DMS53 treated with DMSO at 0.1 percent for 48 hours (cell line): ENCODE results near the gene NOXA1.
"Not testable (repeated sequence)": the region's sequence is repeated elsewhere in the genome, so short reads cannot be mapped to it uniquely, and the experiment has no call there.

ENCODE experiments used
- DNase-seq: peaks from one replicate; lab custom pipeline; 2025; ENCODE audit not compliant: unreplicated experiment; lab: John Stamatoyannopoulos, UW

Gene NOXA1

GRCh38 chr9:137462986-137463930 is 40.1 kb downstream of the NOXA1 start:
- no peak for DNase-seq

- DNase-seq = no peak
Measured at GRCh38 chr9:137463931-137464290, 40.7 kb downstream of the NOXA1 start.

DNA sequence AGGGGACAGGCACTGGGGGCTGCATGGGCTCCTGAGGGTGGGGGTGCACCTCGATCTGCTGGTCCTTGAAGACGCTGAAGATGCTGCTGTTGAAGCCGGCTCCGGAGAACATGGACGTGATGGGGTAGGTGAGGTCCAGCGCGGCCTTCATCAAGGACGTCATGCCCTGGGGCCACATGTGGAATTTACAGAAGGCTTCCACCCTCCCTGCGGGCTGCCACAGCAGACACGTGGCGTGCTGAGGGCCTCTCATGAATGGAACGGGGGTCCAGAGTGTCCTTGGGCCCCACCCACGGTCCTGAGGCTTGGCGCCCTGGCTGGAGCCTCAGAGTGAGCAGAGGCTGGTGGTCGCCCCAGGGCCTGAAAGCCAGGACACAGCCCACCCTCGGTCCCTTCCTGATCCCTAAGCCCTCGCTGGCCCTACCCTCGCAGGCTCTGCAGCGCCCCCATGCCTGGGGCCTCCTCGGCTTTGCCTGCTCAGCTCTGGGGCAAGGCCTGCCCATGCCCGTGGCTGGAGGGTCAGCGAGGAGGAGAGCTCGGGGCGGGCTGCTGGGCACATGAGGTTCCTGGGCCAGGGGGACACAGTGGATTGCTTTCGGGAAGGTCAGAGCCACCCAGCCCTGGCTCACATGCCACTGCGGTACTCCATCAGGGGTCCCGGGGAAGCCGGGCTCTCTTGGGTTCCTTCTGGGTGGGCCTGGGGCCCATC is 41.3 kb downstream of the NOXA1 start:
- no peak for DNase-seq

DNA sequence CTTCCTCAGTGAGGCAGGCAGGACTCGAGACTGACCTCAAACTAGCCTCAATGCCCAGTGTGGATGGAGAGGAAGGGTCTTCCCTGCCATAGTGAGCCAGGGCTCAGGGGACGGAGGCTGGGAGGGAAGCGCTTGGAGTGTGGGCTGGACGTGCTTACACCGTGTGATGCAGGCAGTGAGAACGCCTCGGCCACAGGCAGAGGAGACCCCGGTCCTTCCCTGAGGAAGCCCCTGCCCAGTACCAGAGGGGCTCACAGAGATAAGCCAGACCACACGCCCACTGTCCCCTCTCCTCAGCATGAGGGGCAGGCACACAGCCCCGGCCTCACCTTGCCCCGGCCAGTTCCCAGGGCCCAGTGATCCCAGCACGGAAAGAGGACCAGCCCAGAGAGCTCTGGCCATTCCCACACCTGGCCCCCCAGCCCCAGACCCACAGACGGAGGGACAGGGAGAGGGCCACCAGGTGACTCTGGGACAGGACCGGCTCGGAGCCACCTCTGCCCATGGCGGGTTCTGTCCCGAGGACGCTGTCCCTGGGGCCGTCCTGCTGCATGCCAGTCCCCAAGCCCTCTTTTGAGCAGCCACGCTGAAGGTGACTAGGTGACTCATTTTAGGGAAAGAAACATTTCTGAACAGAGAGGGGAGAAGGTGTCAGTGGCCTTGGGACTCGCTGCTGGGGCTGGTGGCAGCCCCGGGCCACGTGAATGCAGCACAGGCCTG is 42.0 kb downstream of the NOXA1 start:
- no peak for DNase-seq

GRCh38 chr9:137465720-137466388 is 42.7 kb downstream of the NOXA1 start:
- DNase-seq = no peak

DNA sequence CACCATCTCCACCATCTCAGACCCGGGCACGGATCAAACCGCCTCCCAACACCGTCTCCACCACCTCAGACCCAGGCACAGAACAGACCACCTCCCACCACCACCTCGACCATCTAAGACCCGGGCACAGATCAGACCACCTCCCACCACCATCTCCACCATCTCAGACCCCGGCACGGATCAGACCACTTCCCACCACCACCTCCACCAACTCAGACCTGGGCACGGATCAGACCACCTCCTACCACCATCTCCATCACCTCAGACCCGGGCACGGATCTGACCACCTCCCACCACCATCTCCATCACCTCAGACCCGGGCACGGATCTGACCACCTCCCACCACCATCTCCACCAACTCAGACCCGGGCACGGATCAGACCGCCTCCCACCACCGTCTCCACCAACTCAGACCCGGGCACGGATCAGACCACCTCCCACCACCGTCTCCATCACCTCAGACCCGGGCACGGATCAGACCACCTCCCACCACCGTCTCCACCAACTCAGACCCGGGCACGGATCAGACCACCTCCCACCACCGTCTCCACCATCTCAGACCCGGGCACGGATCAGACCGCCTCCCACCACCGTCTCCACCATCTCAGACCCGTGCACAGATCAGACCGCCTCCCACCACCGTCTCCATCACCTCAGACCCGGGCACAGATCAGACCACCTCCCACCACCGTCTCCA is 43.3 kb downstream of the NOXA1 start:
- not testable (repeated sequence) for DNase-seq

DNA sequence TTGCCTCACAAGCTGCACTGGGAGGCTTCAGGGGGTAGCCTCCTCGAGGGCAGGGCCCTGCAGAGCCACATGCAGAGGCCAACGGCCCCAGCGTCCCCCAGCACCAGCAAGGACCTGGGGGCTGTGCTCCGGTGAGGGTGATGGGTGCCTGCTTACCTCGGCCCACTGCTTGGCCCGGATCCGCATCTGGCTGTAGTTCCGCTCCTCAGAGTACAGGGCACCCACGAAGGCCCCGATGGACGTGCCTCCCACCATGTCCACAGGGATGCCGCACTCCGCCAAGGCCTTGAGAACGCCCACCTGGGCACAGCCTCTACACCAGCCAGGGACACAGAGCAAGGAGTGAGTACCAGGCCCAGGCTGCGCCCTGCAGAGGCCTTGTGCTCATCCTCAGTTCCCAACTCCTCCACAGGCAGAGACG is 44.0 kb downstream of the NOXA1 start:
- no peak for DNase-seq

DNA sequence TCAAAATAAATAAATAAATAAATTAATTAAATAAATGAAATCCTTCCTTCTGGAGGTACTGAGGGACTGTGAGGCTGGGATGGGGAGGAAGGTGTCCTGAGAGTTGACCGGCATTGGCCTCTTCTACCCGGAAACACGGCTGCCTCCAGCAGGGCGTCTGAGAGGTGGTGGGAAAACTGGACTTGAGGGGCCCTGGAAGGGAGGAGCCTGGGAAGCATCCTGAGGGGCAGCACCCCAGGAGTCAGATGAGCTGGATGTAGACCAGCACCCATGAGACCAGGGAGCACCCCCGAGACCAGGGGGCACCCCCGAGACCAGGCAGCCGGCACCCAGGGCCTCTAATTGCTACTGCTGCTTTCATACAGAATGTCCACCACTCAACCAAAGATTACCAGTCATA is 44.7 kb downstream of the NOXA1 start:
- no peak for DNase-seq

DNA sequence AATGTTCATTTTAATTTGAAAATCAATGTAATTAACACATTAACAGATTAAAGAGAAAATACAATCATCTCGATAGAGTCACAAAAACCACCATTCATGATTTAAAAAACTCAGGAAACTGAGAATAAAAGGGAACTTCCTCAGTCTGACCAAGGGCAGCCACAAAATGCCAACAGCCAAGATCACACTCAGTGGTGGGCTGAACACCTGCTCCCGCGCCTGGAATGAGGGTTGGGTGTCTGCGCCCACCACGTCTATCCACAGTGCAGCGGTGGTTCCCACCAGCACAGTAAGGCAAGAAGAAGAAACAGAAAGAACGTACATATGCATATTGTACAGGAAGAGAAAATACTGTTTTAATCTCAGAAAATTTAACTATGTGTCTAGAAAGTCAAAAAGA is 47.6 kb downstream of the NOXA1 start:
- DNase-seq = no peak

- no peak for DNase-seq
Measured at GRCh38 chr9:137474271-137474670, 51.1 kb downstream of the NOXA1 start.

DNA sequence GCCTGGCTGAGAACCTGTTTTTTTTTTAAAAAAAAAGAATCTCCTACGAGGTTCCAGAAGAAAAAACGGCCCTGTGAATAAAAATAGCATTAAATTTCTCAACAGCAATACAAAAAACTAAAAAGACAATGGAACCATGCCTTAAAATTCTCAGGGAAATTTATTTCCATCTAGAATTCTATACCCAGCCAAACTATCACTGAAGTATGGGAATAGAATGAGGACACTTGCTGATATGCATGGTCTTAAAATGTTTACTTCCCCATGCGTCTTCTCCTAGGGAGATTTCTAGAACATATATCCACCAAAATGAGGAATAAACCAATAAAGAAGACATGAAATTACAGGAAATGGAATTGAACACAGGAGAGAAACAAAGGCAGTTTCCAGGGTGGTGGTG is 52.5 kb downstream of the NOXA1 start:
- DNase-seq = no peak

DNA sequence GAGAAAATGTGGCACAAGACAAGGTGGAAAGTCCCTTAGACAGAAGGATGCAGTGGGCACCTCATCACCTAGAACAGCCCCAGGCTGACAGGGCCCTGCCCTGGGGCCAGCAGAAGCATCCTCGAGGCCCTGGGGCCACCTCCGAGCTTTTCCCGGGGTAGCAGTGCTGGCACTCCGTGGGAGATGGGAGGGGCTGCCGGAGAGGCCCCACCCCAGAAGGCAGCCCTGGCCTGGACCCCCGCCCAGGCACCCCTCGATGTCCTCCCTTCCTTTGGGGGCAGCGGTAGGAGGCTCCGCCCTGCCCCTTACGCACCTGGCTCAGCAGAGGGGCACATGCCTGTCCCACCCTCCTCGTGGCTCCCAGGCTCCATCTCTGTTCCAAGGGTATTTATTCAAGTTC is 53.7 kb downstream of the NOXA1 start:
- no peak for DNase-seq

DNA sequence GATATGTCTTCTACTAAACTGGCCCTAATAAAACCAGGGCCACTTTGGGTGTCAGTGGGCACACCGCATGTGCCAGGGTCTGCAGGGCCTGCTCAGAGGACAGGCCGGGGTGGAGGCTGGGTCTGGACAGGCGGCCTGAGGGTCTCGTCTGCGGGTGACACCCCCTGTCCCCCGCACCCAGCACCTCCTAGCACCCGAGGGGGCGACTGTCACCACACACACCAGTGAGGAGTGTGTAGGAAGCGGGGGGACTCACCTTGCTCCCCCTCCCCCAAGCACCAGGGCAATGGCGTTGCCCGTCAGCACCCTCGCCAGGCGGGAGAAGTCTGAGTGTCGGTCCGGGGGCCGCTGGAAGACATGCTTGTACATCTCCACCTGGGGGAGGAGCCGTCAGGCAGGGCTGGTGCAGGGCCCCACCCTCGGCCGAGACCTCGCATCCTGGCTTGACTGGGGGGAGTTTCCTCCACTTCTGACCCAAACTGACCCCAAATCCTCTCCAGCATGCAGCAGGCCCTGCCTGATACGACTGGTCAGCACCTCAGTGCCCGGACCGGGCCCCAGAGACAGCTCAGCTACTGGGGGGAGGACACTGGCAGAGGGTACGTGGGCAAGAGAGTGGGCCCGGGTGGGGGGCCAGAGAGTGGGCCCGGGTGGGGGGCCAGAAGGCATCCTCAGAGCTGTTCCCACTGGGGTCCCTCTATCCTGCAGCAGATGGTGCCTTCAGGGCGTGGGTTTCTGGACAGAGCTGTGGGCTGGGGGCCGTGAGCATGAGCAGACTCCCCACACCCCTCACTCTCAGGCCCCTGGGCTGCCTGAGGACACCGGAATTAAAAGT is 54.8 kb downstream of the NOXA1 start:
- no peak for DNase-seq

- no peak for DNase-seq
Measured at GRCh38 chr9:137478613-137478961, 55.4 kb downstream of the NOXA1 start.

DNA sequence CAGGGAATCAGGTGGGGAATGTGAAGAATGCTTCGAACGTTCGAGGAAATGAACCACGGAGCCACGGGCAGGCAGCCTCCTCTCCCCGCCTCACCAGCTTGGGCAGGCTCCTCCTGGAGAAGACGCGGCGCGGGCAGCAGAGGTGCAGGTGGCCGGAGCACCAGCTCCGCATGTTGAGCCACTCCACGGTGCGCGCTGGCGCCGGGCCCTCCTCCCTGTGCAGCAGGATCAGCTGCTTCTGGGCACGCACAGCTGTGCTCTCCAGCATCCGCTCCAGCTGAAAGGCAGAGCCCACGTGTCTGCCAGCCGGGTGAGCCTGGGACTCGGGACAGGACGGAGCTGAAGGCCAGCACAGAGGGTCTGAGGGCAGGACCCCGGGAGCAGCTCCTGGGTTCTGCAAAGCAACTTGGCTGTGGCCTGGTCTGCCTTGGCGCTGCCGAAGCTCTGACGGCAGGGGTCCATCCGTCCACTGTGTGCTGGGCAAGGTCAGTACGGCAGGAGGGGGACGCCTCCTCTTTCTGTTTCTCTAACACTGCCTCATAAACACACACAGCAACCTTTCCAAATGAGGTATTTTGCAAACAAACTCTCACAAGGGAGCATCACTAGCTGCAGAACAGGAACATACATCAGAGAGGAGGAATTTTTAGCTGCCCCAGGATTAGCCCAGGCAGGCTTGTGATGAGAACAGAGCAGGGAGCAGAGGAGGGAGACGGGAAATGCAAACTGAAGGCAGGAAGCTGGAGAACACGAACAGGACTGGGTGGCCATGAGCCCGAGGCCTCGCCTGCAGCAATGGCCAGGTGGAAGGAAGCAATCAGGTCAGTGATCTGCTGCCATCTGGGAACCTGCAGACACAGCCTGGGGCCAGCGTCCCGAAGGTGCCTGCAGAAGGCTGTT is 56.0 kb downstream of the NOXA1 start:
- DNase-seq = peak; percentile 60

DNA sequence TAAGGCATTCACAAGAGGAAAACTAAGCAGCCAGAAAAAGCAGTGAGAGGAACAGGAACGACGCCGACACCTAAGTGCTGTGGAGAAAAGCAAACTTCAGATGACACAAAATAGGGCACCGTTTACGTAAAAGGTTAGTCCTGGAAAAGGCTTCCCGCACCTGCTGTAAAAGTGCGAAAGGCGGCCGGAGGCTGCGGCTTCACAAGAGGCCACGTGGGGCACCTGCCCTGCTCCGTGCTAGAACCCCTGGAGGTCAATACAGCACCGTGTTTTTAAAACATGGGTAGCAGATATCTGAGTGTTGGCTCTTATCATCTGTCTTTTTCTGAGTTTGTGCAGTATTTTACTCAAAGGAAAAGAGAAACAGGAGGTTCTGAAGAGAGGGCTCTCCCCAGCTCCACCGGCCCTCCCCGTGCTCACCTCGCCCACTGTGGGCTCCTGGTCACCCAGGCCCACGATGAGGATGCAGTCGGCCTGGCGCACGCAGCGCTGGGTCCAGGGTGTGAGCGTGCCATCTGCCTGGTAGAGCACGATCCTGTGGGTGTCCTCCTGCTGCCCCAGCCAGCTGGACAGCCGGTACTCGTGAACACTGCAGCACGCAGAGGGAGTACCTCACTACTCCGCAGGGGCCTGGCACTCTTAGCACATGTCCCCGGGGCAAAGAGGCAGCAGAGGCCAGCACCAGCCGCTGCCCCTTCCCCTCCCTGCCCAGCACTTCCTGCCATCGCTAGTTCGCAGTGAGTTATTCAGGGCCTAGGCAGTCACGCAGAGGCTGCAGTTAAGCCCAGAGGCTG is 56.9 kb downstream of the NOXA1 start:
- no peak for DNase-seq

DNA sequence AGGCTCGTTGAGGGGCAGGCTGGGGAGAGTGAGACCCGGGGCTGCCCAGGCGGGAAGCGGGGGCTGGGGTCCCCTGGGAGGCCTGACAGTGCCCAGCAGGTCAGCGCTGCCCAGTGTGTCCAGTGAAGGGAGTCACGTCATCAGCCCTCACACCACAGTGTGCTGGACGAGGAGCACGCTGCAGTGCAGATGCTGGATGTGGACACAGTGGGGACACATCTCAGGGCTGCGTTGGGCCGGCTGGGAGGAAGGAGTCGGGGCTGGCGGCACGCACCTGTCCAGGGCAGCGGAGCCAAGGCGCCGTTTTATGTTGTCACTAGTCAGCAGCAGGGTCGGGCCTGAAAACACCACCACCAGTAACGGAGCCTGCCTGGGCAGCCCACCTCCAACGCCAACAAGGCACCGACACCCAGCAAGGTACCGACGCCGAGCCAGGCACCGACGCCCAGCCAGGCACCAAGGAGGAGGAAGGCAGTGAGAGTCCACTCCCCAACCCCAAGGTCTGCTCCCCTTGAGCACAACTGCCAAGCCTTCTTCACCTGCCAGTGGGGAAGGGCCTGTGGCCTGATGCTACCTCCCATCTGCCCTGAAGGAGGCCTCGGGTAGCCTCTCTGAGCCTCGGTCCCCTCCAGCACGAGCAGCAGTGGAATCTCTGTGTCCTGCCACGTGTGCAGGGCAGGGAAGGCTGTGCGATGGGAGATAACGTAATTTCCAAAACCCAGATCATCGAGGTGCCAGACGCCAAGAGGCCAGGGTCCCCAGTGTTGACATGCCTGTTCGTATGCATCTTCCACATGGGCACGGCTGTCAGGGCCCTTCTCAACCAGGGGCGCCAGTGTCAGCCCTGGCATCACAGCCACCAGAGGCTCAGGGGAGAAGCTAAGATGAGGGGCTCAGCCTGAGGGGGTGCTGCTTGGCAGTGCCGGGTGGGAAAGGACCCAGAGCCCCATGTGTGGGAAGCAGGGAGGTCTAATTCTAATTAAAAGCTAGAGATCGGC is 57.8 kb downstream of the NOXA1 start:
- DNase-seq = no peak
